ENCODE measurements around the gene DHRS7.

The DHRS7 gene

DNA sequence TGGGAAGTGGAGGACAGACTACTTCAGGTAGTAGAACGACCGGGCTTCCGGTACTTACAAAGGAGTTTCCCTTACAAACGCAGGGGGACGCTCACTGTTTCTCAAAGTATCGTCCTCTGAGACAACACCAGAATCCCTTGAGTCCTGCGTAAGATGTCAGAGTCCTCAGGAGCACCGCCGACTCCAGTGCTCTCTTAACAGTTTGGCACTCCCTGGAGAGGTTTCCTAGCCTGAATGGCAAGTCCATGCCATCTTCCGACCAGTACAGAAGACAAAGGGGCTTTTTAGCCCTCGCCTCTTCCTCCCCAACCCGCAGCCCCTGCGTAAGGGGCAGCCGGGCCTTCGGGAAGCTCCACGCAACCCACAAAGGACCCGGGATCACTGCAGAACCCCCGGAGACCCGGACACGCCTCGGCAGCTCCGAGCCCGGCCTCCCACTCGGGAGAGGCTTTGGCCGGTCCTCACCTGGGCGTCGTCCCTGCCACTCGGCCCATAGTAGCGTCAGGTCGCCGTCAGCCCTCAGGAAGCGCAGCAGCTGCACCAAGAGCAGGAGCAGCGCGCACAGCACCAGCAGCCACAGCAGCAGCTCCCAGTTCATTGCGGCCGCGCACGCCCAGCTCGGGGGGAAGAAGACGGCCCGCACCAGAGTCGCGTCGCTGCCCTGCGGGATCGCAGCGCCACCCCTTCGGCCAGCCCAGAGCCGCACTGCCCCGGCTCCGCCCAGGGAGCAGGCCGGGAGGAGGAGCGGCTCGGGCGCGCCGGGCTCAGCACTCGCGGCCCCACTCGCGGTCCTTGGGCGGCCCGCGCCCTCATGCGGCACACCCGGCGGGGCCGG lies at the start of gene DHRS7:
Gene DHRS7, minus strand, starts transcription at position 687 of the 835 bp plus-strand sequence. Its CDS starts 89 bp downstream, at position 598.
- DNase-seq (ENCODE audit: low read depth): peak; percentile 57

- no peak for DNase-seq (ENCODE audit: low read depth)
These were observed 49.4 kb upstream of the DHRS7 start for GRCh38 chr14:60214415-60215126.

DNA sequence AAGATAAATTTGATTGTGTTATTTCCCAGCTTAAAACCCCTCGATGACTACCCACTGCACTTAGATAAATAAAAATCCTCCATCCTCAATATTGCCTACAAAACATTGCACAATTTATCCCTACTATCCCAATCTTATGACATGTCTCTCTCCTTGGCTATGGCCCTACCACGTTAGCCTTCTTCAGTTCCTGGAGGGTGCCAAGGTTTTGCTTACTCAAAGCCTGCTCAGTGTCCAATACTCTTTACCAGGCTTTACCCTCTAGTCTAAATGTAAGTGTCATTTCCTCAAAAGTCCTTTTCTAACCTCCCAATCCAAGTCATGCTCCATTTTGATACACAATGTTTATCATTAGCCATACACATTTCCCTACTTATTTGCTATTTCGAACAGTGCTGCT lies 48.8 kb upstream of the DHRS7 start:
- no peak for DNase-seq (ENCODE audit: low read depth)

- no peak for DNase-seq (ENCODE audit: low read depth)
These were observed 47.5 kb upstream of the DHRS7 start for GRCh38 chr14:60212503-60213371.

DNA sequence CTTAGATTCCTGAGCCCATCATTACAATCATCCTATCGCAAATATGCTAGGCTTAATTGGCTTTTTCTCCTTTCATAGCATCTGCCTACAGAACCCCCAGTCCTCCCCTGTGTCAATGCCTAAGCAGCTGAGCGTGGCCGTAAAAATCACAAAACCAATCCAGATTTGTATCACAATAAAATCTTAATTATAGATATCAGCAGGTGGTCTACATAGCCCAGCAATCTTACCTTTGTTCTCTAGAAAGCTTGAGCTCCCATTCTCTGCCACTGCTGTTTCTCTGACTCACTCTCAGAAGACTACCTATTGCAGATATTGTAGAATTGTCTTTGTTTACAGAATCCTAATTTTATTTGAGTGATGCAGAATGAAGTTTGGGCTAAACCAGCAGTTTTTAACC lies 46.0 kb upstream of the DHRS7 start:
- DNase-seq (ENCODE audit: low read depth): no peak

- no peak for DNase-seq (ENCODE audit: low read depth)
These were observed 45.5 kb upstream of the DHRS7 start for GRCh38 chr14:60210703-60211102.

- DNase-seq (ENCODE audit: low read depth): no peak
These were observed 41.8 kb upstream of the DHRS7 start for GRCh38 chr14:60206837-60207533.

GRCh38 chr14:60206249-60206670 lies 41.1 kb upstream of the DHRS7 start:
- no peak for DNase-seq (ENCODE audit: low read depth)

GRCh38 chr14:60204843-60205774 lies 39.9 kb upstream of the DHRS7 start:
- DNase-seq (ENCODE audit: low read depth): no peak

DNA sequence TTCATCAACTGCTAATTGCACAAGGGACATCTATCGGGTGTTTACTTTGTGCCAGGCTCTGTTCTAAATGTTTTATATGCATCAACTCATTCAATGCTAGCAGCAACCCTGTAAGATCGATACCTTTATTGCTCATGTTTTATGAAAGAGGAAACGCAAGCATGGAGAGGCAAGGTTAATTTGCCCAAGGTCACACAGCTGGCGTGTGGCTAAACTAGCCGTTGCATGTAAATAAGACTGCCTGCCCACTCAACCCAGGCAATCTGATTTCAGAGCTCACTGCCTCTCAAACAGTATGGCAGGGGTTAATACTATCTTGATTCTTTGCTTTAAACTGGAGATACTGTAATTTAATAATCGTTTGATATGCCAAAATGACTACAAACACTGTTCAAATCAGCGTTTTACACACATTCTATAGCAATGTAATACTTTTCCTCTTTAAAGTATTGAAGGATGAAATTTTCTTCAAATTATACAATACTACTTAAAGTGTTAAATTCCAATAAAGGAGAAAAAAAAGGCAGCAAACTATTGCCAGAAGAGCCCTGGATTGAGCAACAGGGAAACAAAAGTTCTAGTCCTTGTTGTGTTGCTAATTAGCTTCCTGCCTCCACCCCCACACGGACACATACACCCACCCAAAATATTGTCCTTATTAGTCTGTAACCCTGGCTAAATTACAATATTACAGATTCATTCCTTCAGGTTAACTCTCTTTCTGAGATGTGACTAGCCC lies 39.1 kb upstream of the DHRS7 start:
- DNase-seq (ENCODE audit: low read depth): no peak

DNA sequence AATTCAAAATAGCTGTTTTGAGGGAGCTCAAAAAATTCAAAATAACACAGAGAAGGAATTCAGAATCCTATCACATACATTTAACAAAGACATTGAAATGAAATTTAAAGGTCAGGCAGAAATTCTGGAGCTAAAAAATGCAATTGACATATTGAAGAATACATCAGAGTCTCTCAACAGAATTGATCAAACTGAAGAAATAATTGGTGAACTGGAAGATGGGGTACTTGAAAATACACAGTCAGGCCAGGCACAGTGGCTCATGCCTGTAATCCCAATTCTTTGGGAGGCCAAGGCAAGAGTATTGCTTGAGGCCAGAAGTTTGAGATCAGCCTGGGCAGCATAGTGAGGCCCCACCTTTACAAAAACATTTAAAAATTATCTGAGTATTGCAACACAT lies 34.1 kb upstream of the DHRS7 start:
- DNase-seq (ENCODE audit: low read depth): no peak

DNA sequence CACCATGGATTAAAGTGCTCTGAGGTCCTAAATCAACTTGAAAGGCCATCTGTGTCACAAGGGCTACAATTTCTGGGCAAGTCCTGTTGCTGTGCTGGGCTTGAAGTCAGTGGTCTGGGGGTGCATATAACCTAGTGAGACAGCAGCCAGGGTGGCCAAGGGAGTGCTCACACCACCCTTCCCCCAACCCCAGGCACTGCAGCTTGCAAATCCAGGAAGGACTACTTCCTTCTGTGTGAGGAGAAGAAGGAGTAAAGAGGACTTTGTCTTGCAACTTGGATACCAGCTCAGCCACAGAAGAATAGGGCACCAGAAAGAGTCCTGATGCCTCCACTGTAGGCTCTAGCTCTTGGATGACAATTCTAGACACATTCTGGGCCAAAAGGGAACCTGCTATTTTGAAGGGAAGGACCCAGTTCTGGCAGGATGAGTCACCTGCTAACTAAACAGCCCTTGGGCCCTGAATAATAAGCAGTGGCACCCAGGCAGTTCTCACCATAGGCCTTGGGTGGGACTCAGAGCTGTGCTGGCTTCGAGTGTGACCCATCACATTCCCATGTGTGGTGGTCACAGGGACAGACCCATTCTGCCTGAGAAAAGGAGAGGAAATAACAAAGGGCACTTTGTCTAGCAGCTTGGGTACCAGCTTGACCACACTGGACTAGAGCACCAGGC lies 32.6 kb upstream of the DHRS7 start:
- DNase-seq (ENCODE audit: low read depth): no peak

DNA sequence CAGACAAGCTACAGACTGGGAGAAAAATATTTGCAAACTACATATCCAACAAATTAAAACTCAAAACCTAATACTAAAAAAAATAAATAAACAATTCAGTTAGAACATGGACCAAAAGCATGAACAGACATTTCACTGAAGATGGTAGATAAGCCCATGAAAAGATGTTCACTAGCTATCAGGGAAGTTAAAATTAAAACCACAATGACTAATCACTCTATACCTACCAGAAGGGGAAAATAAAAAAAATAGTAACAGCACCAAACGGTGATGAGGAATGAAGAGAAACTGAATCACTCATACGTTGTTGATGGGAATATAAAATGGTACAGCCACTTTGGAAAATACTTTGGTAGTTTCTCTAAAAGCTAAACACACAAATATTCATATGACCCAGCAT lies 31.1 kb upstream of the DHRS7 start:
- DNase-seq (ENCODE audit: low read depth): no peak

GRCh38 chr14:60195179-60195810 lies 30.1 kb upstream of the DHRS7 start:
- no peak for DNase-seq (ENCODE audit: low read depth)

DNA sequence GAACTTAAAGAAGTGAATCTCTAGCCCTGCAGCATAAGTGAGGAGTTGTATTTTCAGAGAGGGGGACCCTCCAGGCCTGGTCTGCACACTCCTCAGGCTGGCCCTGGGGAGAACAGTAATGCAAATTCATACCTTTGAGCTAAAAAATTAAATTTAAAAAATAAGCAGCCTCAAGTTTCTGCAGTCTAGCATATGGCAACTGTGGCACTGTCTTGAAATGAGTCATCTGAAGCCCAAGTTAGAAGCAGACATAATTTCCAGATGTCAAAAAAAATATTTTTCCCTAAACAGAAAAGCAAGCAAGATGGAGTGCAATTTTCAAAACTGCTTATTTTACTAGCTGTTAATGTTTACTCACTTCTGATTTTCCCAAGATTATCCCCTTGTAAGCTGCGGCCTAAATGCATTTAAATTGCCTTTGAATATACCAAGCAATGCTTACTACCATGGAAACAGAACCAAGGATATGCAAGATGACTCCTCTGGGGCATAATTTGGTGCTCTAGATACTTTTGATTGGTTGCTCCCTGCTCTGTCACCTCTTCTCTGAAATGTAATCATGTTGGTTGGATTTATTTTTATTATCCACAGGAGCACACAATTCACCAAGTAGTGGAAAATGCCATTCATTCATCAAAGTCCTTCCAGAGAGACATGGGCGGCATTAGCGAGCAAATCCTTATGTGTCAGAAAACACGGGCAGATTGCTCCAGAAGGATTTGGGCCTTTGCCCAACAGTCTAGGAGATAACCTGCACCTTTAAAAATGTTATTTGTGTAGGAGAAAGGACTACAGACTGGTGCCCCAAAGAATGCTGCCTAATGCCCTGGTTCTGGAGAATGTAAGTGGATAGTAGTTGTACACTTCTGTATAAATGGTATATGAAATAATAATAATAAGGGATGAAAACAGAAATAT lies 25.0 kb upstream of the DHRS7 start:
- no peak for DNase-seq (ENCODE audit: low read depth)

- no peak for DNase-seq (ENCODE audit: low read depth)
These were observed 23.5 kb upstream of the DHRS7 start for GRCh38 chr14:60188696-60189095.

DNA sequence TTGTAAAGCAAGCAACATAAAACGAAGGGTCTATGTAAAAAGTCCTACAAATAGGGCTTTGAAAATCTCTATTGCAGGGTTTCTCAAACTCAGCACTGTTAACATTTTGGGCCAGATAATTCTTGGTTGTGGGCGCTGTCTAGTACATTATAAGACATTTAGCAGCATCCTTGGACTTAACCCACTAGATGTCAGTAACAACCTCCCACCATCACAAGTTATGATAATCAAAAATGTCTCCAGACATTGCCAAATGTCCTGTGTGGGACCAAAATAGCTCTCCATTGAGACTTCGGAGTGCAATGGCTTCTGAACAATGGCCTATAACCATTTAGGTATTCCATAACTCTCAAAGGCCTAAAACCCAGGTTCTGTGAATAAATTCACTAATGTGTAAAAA lies 22.9 kb upstream of the DHRS7 start:
- no peak for DNase-seq (ENCODE audit: low read depth)

All from activated T-cell treated with anti-CD3 and anti-CD28 coated beads for 24 hours (primary cell).